CD4-positive, alpha-beta T cell (primary cell): ENCODE results near the gene LRRC8E. TPM values are rescaled to one million over a fixed set of nuclear protein-coding genes. Genes with fewer than 3 reads are reported as not detected.

Source experiments
- ATAC-seq: fragments of 200-7000 bp; cut with Tn5 transposase; one replicate; pipeline ENCODE4 v1.10.0; 2022; ENCODE audit warnings: mild to moderate bottlenecking; ENCODE audit not compliant: poor library complexity
- CTCF ChIA-PET: fragments of 350-600 bp; sonication (Branson Sonifier 250); formaldehyde crosslinking; loops from one replicate; lab custom pipeline; 2021; ENCODE audit warnings: antibody characterized with exemption, inconsistent platforms; lab: Charles Lee
- POLR2A ChIA-PET: fragments of 350-600 bp; sonication (Branson Sonifier 250); formaldehyde crosslinking; loops from one replicate; lab custom pipeline; 2021; ENCODE audit warnings: antibody characterized with exemption, inconsistent platforms; lab: Charles Lee
- DNase-seq, 14 experiments: peaks; one replicate each; pipeline ENCODE4 v3.0.0-alpha.2; 2013 to 2020; ENCODE audit warnings: mixed read lengths in 2 of 14
- H3K27ac ChIP-seq, 2 donors: one replicate each; pipeline versions ENCODE4 v1.5.1 to v1.7.0; 2013; ENCODE audit warnings: low read length in 2 of 2, low read depth in 1 of 2, mild to moderate bottlenecking in 1 of 2
- H3K27me3 ChIP-seq, 2 experiments: 1 replicate in 1 of 2; 2 replicates in 1 of 2; pipeline versions ENCODE4 v1.6.1 to v1.7.0; 2013; ENCODE audit warnings: low read length in 2 of 2, control low read depth in 1 of 2, mild to moderate bottlenecking in 1 of 2, moderate library complexity in 1 of 2; ENCODE audit not compliant: insufficient read depth in 2 of 2, control insufficient read depth in 1 of 2
- H3K36me3 ChIP-seq: one replicate; pipeline ENCODE4 v1.6.1; 2013; ENCODE audit warnings: low read length, control low read depth; ENCODE audit not compliant: insufficient read depth
- H3K4me1 ChIP-seq: one replicate; pipeline ENCODE4 v1.6.1; 2013; ENCODE audit warnings: low read length, control low read depth; ENCODE audit not compliant: insufficient read depth
- H3K4me3 ChIP-seq: one replicate; pipeline ENCODE4 v1.5.1; 2013; ENCODE audit warnings: mild to moderate bottlenecking, low read length, moderate library complexity
- H3K9me3 ChIP-seq, 2 experiments: 1 replicate in 1 of 2; 2 replicates in 1 of 2; pipeline versions ENCODE4 v1.6.1 to v1.7.0; 2013; ENCODE audit warnings: low read length in 2 of 2, mild to moderate bottlenecking in 2 of 2, control low read depth in 1 of 2, moderate library complexity in 1 of 2; ENCODE audit not compliant: control insufficient read depth in 1 of 2, insufficient read depth in 1 of 2
- H3K27ac Mint-ChIP-seq: one replicate; pipeline ENCODE4 v1.8.0; 2020; ENCODE audit warnings: mixed read lengths
- H3K27me3 Mint-ChIP-seq: one replicate; pipeline ENCODE4 v1.8.0; 2021; ENCODE audit warnings: mixed read lengths
- H3K36me3 Mint-ChIP-seq: one replicate; pipeline ENCODE4 v1.8.0; 2021; ENCODE audit warnings: low read depth, mixed read lengths
- H3K4me1 Mint-ChIP-seq: one replicate; pipeline ENCODE4 v1.8.0; 2021; ENCODE audit warnings: low read depth, mixed read lengths
- H3K4me3 Mint-ChIP-seq: one replicate; pipeline ENCODE4 v1.8.0; 2020; ENCODE audit warnings: mild to moderate bottlenecking, mixed read lengths
- H3K9me3 Mint-ChIP-seq: one replicate; pipeline ENCODE4 v1.8.0; 2020; ENCODE audit warnings: mixed read lengths
- intact Hi-C, 2 experiments: fragments of 100-400 bp; cut with DNase I in 1 of 2; cut with micrococcal nuclease in 1 of 2; formaldehyde crosslinking; loops; one replicate each; pipeline versions ENCODE4 v1.15.1 to v1.9.0; 2023 to 2025; cut with DNase I, micrococcal nuclease
- total RNA-seq, 174 experiments: library from RNA in 2 of 174; stranded (reverse) in 2 of 174; gene quantifications; one replicate each; pipeline ENCODE4 v1.2.3 and lab custom pipeline; 2021 to 2026
- TF ChIP-seq, protein P1 (sequence below): fragments of 200-600 bp; IDR thresholded peaks from one replicate; pipeline ENCODE4 v1.8.0; 2022; ENCODE audit warnings: antibody characterized with exemption, mild to moderate bottlenecking

Gene LRRC8E
- total RNA-seq, 2 experiments from 2014 or later, result not detected

DNA sequence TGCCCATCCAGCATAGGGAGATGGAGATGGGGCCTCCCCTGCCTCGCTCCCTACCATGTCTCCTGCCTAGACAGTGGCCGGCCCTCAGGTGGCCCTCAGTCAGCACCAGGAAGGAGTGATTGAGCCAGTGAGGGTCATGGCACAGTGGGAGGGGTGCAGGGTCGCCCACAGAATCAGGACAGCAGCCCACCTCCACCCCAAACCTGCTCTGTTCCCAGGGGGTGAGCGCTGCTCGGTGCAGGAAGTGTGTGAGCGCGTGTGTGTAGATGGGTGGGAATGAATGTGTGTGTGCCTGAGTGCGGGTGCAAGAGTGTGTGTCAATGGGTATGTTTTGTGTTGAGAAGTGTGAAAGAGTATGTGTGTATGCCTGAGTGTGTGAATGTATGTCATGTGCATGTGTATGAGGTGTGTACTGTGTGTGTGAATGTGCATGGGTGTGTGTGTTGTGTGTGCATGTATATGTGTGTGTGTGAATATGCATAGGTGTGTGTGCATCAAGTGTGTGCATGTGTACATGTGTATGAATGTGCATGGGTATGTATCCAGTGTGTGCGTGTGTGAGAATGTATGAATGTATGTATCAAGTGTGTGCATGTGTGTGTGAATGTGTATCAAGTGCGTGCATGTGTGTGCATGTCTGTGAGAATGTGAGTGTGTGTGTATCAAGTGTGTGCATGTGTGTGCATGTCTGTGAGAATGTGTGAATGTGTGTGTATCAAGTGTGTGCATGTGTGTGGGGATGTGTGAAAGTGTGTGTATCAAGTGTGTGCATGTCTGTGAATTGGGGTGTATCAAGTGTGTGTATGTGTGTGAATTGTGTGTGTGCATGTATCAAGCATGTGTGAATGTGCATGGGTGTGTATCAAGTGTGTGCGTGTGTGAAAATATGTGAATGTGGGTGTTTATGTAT lies 46.3 kb upstream of the LRRC8E start:
- DNase-seq (no peak), ATAC-seq (no peak)
- Histone ChIP-seq H3K9me3 (no peaks in the 10 kb centered on the region), H3K27me3 (no peaks in the 10 kb centered on the region), H3K4me1 (no peaks in the 10 kb centered on the region), H3K36me3 (no peaks in the 10 kb centered on the region), H3K4me3 (no peak overlapping the region), H3K27ac (no peak overlapping the region)
- POLR2A ChIA-PET, result no interaction called here
- CTCF ChIA-PET, result no interaction called here
- no peaks in the 10 kb centered on the region for H3K9me3 Mint-ChIP-seq
- TF ChIP-seq, protein P1, sequence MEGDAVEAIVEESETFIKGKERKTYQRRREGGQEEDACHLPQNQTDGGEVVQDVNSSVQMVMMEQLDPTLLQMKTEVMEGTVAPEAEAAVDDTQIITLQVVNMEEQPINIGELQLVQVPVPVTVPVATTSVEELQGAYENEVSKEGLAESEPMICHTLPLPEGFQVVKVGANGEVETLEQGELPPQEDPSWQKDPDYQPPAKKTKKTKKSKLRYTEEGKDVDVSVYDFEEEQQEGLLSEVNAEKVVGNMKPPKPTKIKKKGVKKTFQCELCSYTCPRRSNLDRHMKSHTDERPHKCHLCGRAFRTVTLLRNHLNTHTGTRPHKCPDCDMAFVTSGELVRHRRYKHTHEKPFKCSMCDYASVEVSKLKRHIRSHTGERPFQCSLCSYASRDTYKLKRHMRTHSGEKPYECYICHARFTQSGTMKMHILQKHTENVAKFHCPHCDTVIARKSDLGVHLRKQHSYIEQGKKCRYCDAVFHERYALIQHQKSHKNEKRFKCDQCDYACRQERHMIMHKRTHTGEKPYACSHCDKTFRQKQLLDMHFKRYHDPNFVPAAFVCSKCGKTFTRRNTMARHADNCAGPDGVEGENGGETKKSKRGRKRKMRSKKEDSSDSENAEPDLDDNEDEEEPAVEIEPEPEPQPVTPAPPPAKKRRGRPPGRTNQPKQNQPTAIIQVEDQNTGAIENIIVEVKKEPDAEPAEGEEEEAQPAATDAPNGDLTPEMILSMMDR, result no peak
- no peak overlapping the region for H3K4me3 Mint-ChIP-seq
- H3K36me3 Mint-ChIP-seq, result no peaks in the 10 kb centered on the region
- no peak overlapping the region for H3K27ac Mint-ChIP-seq
- intact Hi-C loops, result no loop called here
- no peaks in the 10 kb centered on the region for H3K27me3 Mint-ChIP-seq
- H3K4me1 Mint-ChIP-seq, result no peaks in the 10 kb centered on the region

DNA sequence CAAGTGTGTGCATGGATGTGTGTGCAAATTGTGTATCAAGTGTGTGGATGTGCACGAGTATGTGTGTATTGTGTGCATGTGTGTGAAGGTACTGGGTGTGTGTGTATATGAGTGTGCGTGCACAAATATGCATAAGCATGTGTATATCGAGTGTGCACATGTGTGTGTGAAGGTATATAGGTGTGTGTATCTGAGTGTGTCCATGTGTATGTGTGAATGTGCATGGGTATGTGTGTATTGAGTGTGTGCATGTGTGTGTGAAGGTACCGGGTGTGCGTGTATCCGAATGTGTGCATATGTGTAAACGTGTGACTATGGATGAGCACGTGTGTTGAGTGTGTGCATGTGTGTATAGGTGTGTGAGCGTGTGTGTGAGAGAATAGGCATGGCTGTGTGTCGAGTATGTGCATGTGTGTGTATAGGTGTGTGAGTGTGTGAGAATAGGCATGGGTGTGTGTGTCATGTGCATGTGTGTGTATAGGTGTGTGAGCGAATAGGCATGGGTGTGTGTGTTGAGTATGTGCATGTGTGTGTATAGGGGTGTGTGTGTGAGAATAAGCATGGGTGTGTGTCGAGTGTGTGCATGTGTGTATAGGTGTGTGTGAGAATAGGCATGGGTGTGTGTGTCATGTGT lies 45.5 kb upstream of the LRRC8E start:
- H3K4me1 ChIP-seq, result no peaks in the 10 kb centered on the region
- CTCF ChIA-PET, result no interaction called here
- DNase-seq, result no peak
- intact Hi-C loops, result no loop called here
- Mint-ChIP-seq H3K27ac (no peak overlapping the region), H3K36me3 (no peaks in the 10 kb centered on the region), H3K9me3 (no peaks in the 10 kb centered on the region), H3K27me3 (no peaks in the 10 kb centered on the region), H3K4me3 (no peak overlapping the region), H3K4me1 (no peaks in the 10 kb centered on the region)
- H3K4me3 ChIP-seq, result no peak overlapping the region
- H3K27me3 ChIP-seq, result no peaks in the 10 kb centered on the region
- TF ChIP-seq, protein P1, result no peak
- H3K9me3 ChIP-seq, result no peaks in the 10 kb centered on the region
- H3K36me3 ChIP-seq, result no peaks in the 10 kb centered on the region
- no peak overlapping the region for H3K27ac ChIP-seq
- ATAC-seq, result no peak
- POLR2A ChIA-PET, result no interaction called here

DNA sequence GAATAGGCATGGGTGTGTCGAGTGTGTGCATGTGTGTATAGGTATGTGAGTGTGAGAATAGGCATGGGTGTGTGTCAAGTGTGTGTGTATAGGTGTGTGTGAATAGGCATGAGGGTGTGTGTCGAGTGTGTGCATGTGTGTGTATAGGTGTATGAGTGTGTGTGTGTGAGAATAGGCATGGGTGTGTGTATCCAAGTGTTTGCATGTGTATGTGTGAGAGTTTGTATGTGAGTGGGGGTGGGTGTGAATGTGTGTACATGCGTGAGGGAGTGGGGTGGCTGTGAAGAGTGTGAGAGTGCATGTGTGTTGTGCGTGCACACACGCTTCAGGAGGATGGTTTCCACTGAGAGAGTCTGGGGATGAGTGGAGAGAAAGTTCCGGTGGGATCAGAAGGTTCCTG lies 44.8 kb upstream of the LRRC8E start:
- Histone ChIP-seq H3K9me3 (no peaks in the 10 kb centered on the region), H3K36me3 (no peaks in the 10 kb centered on the region), H3K27ac (no peak overlapping the region), H3K4me1 (no peaks in the 10 kb centered on the region), H3K4me3 (no peak overlapping the region), H3K27me3 (no peaks in the 10 kb centered on the region)
- TF ChIP-seq, protein P1, result no peak
- ChIA-PET POLR2A (no interaction called here), CTCF (no interaction called here)
- H3K27me3 Mint-ChIP-seq, result no peaks in the 10 kb centered on the region
- no peak overlapping the region for H3K27ac Mint-ChIP-seq
- ATAC-seq (no peak), DNase-seq (no peak)
- no peaks in the 10 kb centered on the region for H3K9me3 Mint-ChIP-seq
- H3K36me3 Mint-ChIP-seq, result no peaks in the 10 kb centered on the region
- H3K4me3 Mint-ChIP-seq, result no peak overlapping the region
- intact Hi-C loops, result no loop called here
- H3K4me1 Mint-ChIP-seq, result no peaks in the 10 kb centered on the region
